Endothelial cell of umbilical vein (primary cell): Measurements from ENCODE around the gene CCDC92B. TPM values are rescaled to one million over a fixed set of nuclear protein-coding genes. Genes with fewer than 3 reads are reported as not detected.
A peak's percentile ranks its signal among the peaks of the same experiment; 100 is the strongest.

Experiments
- BruUV-seq: library from RNA; stranded (reverse); fragments of 400-500 nt; replicated peaks from 2 replicates; lab custom pipeline; 2021; lab: Mats Ljungman, UMichigan
- CTCF ChIA-PET: fragments of 300-600, 350-600 bp; sonication (Branson Sonifier 250); formaldehyde crosslinking; loops from one replicate; lab custom pipeline; 2021; ENCODE audit warnings: antibody characterized with exemption, inconsistent platforms; lab: Charles Lee
- POLR2A ChIA-PET: fragments of 300-600, 350-600 bp; sonication (Branson Sonifier 250); formaldehyde crosslinking; loops from one replicate; lab custom pipeline; 2021; ENCODE audit warnings: antibody characterized with exemption, inconsistent platforms; lab: Charles Lee
- DNase-seq: peaks from one replicate; pipeline ENCODE4 v3.0.0-alpha.2; 2011; ENCODE audit warnings: low read depth, low spot score
- FAIRE-seq: peaks from 2 replicates; lab custom pipeline; 2011; peaks lifted over from hg19 to GRCh38; lab: Jason Lieb, UNC
- H2AFZ ChIP-seq: 2 replicates; pipeline ENCODE4 v1.6.0; 2012; ENCODE audit warnings: low read depth, low read length, control low read depth, inconsistent platforms
- H3K27ac ChIP-seq: 2 replicates; pipeline ENCODE4 v1.5.1; 2011; ENCODE audit warnings: low read depth, mild to moderate bottlenecking, control low read depth, low read length, moderate library complexity; ENCODE audit not compliant: insufficient read depth
- H3K27me3 ChIP-seq, 2 experiments: 2 replicates each; pipeline versions ENCODE4 v1.6.0 to v1.6.1; 2011; ENCODE audit warnings: low read length in 2 of 2, mixed read lengths in 1 of 2; ENCODE audit not compliant: control insufficient read depth in 2 of 2, insufficient read depth in 2 of 2
- H3K36me3 ChIP-seq, 2 experiments: 2 replicates in 1 of 2; 3 replicates in 1 of 2; pipeline ENCODE4 v1.5.1; 2011; ENCODE audit warnings: low read length in 2 of 2, mild to moderate bottlenecking in 1 of 2, moderate library complexity in 1 of 2; ENCODE audit not compliant: control insufficient read depth in 2 of 2, insufficient read depth in 2 of 2; ENCODE audit errors: extremely low read depth in 1 of 2
- H3K4me1 ChIP-seq: 3 replicates; pipeline ENCODE4 v1.5.1; 2011; ENCODE audit warnings: mild to moderate bottlenecking, low read length; ENCODE audit not compliant: control insufficient read depth, insufficient read depth; ENCODE audit errors: extremely low read depth
- H3K4me2 ChIP-seq: 2 replicates; pipeline ENCODE4 v1.6.1; 2011; ENCODE audit warnings: low read length, control low read depth, mixed read lengths; ENCODE audit not compliant: insufficient read depth
- H3K4me3 ChIP-seq, 3 experiments: fragments of 200-600 bp in 1 of 3; sonication (generic), shearing (Covaris generic) in 1 of 3; replicated peaks in 1 of 3; 2 replicates each; pipeline ENCODE4 v1.5.1; 2011 to 2016; ENCODE audit warnings: control low read depth in 3 of 3, low read length in 3 of 3, mild to moderate bottlenecking in 2 of 3, inconsistent platforms in 1 of 3, low read depth in 1 of 3, moderate library complexity in 1 of 3; ENCODE audit not compliant: insufficient read depth in 1 of 3
- H3K79me2 ChIP-seq: 2 replicates; pipeline ENCODE4 v1.6.0; 2012; ENCODE audit warnings: low read length, inconsistent platforms; ENCODE audit not compliant: control insufficient read depth, insufficient read depth
- H3K9ac ChIP-seq: replicated peaks from 2 replicates; pipeline ENCODE3; 2011; ENCODE audit warnings: low read length, control low read depth; ENCODE audit not compliant: insufficient read depth; ENCODE audit errors: extremely low read depth
- H3K9me1 ChIP-seq: replicated peaks from 3 replicates; pipeline ENCODE4 v1.6.0; 2011; ENCODE audit warnings: mild to moderate bottlenecking, low read length; ENCODE audit not compliant: control insufficient read depth, insufficient read depth; ENCODE audit errors: extremely low read depth
- H3K9me3 ChIP-seq: replicated peaks from 2 replicates; pipeline ENCODE4 v1.5.1; 2012; ENCODE audit warnings: low read length, inconsistent platforms; ENCODE audit not compliant: control insufficient read depth, insufficient read depth
- H4K20me1 ChIP-seq: replicated peaks from 2 replicates; pipeline ENCODE3; 2011; ENCODE audit warnings: mild to moderate bottlenecking, low read length; ENCODE audit not compliant: control insufficient read depth, insufficient read depth; ENCODE audit errors: extremely low read depth
- CTCF ChIP-seq, 2 donors: IDR thresholded peaks; 1 replicate in 1 of 2; 2 replicates in 1 of 2; pipeline ENCODE4 v1.5.1; 2011; ENCODE audit warnings: low read length in 2 of 2, mild to moderate bottlenecking in 2 of 2, moderate library complexity in 2 of 2, control low read depth in 1 of 2, inconsistent platforms in 1 of 2, low read depth in 1 of 2; ENCODE audit not compliant: insufficient read depth in 1 of 2; ENCODE audit errors: extremely low read depth in 1 of 2
- EZH2 ChIP-seq: IDR thresholded peaks from 2 replicates; pipeline ENCODE4 v1.6.1; 2012; ENCODE audit warnings: borderline replicate concordance, low read depth, mild to moderate bottlenecking, moderate library complexity, low read length, inconsistent platforms; ENCODE audit not compliant: severe bottlenecking
- FOS ChIP-seq: IDR thresholded peaks from 2 replicates; pipeline ENCODE4 v1.6.1; 2011; ENCODE audit warnings: mild to moderate bottlenecking, low read length, moderate library complexity, borderline replicate concordance; ENCODE audit not compliant: insufficient read depth
- GATA2 ChIP-seq: IDR thresholded peaks from 2 replicates; pipeline ENCODE4 v1.7.0; 2011; ENCODE audit warnings: low read depth, mild to moderate bottlenecking, moderate library complexity, mixed read lengths, low read length; ENCODE audit not compliant: insufficient read length, insufficient read depth
- JUN ChIP-seq: IDR thresholded peaks from 2 replicates; pipeline ENCODE4 v1.6.1; 2011; ENCODE audit warnings: borderline replicate concordance, low read depth; ENCODE audit not compliant: insufficient read length, insufficient read depth
- MYC ChIP-seq: IDR thresholded peaks from one replicate; pipeline ENCODE4 v1.6.1; 2011; ENCODE audit warnings: mild to moderate bottlenecking, low read depth, low read length
- POLR2A ChIP-seq: IDR thresholded peaks from 2 replicates; pipeline ENCODE4 v1.6.1; 2012; ENCODE audit warnings: low read depth, mild to moderate bottlenecking, control low read depth, low read length
- POLR2AphosphoS5 ChIP-seq: IDR thresholded peaks from 2 replicates; pipeline ENCODE4 v1.6.1; 2012; ENCODE audit warnings: low read depth, mild to moderate bottlenecking, control low read depth, low read length, moderate library complexity; ENCODE audit not compliant: insufficient read depth
- dilution Hi-C: fragments of 300-500 bp; cut with MboI; formaldehyde crosslinking; loops from one replicate; pipeline ENCODE4 v1.15.0; 2019; ENCODE audit warnings: low sequenced_read_pairs; ENCODE audit not compliant: extremely low pct_ligation_motif_present
- intact Hi-C: fragments of 100-400 bp; cut with micrococcal nuclease; formaldehyde crosslinking; loops from one replicate; pipeline ENCODE4 v1.10.0; 2022
- polyA plus RNA-seq, 4 experiments: library from polyadenylated mRNA; depleted of rRNA in 3 of 4; stranded (reverse) in 3 of 4; unstranded in 1 of 4; fragments of >200 nt; gene quantifications; 2 replicates each; pipeline versions ENCODE4 v1.2.1 to v1.2.3, GENCODE V29; 2011 to 2012; ENCODE audit warnings: missing spikeins in 1 of 4
- total RNA-seq: library from RNA; stranded (reverse); gene quantifications from 2 replicates; pipeline ENCODE4 v1.2.3, GENCODE V29; 2021

Gene CCDC92B
- total and polyA plus RNA-seq, 2 donors (not counting 3 experiments of a cell fraction or from before 2014, with no cell fraction given) = not detected

GRCh38 chr17:2689411-2690164 is 59.9 kb downstream of the CCDC92B start:
- Histone ChIP-seq H3K9me3 (no peaks in the 10 kb centered on the region), H3K9ac (no peak overlapping the region), H3K9me1 (no peaks in the 10 kb centered on the region), H3K4me3 (no peak overlapping the region), H3K4me2 (no peak overlapping the region), H3K27ac (no peak overlapping the region), H3K79me2 (no peaks in the 10 kb centered on the region), H3K4me1 (no peaks in the 10 kb centered on the region), H2AFZ (no peak overlapping the region), H3K27me3 (no peaks in the 10 kb centered on the region), H4K20me1 (peaks cover 3% of the 10 kb centered on the region), H3K36me3 (peaks cover 0 to 6% of the 10 kb centered on the region in 2 experiments)
- FAIRE-seq (no peak), DNase-seq (no peak)
- POLR2A ChIA-PET = no interaction called here
- dilution Hi-C loops (no loop called here), intact Hi-C loops (no loop called here)
- TF ChIP-seq CTCF (IDR thresholded peaks at IDR 0.05; ENCODE audit: extremely low read depth in 1 of 2, insufficient read depth in 1 of 2, low read depth in 1 of 2, low read length in 2 of 2) (no peak), EZH2 (no peak), POLR2A (no peak), GATA2 (no peak), FOS (no peak), JUN (no peak), MYC (no peak), POLR2AphosphoS5 (no peak)
- CTCF ChIA-PET = no interaction called here
- TSS peak; percentile 52 for BruUV-seq
